ENCODE data around the gene SGMS2.

The SGMS2 gene

DNA sequence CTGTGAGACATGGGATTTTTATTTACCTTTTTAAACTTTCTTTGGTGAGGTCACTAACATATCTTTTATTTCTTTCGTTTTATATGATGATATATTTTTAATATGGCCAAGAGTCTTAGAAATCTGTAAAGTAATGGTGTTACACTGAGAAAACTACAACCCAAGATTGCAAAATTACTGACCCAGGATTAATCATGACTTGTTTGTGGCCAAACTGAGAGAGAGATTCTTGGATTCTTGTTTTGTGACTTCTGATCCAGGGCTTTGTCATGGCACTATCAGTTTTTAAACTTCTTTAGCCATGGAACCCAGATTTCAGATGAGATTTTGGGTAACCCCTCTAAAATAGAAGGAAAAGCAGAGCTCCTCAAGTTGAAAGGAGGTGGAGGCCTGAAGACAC lies 42.0 kb downstream of the SGMS2 start (continued):
- TF ChIP-seq, protein P1, sequence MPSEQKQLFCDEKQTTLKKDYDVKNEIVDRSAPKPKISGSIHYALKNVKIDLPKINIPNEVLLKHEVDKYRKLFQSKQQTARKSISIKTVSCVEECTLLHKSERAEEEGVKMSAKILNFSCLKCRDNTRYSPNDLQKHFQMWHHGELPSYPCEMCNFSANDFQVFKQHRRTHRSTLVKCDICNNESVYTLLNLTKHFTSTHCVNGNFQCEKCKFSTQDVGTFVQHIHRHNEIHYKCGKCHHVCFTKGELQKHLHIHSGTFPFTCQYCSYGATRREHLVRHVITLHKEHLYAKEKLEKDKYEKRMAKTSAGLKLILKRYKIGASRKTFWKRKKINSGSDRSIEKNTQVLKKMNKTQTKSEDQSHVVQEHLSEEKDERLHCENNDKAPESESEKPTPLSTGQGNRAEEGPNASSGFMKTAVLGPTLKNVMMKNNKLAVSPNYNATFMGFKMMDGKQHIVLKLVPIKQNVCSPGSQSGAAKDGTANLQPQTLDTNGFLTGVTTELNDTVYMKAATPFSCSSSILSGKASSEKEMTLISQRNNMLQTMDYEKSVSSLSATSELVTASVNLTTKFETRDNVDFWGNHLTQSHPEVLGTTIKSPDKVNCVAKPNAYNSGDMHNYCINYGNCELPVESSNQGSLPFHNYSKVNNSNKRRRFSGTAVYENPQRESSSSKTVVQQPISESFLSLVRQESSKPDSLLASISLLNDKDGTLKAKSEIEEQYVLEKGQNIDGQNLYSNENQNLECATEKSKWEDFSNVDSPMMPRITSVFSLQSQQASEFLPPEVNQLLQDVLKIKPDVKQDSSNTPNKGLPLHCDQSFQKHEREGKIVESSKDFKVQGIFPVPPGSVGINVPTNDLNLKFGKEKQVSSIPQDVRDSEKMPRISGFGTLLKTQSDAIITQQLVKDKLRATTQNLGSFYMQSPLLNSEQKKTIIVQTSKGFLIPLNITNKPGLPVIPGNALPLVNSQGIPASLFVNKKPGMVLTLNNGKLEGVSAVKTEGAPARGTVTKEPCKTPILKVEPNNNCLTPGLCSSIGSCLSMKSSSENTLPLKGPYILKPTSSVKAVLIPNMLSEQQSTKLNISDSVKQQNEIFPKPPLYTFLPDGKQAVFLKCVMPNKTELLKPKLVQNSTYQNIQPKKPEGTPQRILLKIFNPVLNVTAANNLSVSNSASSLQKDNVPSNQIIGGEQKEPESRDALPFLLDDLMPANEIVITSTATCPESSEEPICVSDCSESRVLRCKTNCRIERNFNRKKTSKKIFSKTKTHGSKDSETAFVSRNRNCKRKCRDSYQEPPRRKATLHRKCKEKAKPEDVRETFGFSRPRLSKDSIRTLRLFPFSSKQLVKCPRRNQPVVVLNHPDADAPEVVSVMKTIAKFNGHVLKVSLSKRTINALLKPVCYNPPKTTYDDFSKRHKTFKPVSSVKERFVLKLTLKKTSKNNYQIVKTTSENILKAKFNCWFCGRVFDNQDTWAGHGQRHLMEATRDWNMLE (tag by site-specific recombination; conservative IDR thresholded peaks at IDR 0.05; ENCODE audit: low read depth): no peak
- no peak for TF ChIP-seq ZNF311 (tag by site-specific recombination; IDR thresholded peaks at IDR 0.05; ENCODE audit: borderline replicate concordance)
- TF ChIP-seq ZNF426 (tag by site-specific recombination; IDR thresholded peaks at IDR 0.05): no peak
- no peak for TF ChIP-seq ZBTB1 (tag by site-specific recombination; IDR thresholded peaks at IDR 0.05)
- TF ChIP-seq ZNF404 (tag by site-specific recombination; IDR thresholded peaks at IDR 0.05): no peak
- TF ChIP-seq ZNF169 (tag by site-specific recombination; IDR thresholded peaks at IDR 0.05): no peak
- TF ChIP-seq ZNF658 (tag by site-specific recombination; IDR thresholded peaks at IDR 0.05): no peak
- no peak for TF ChIP-seq ZNF529 (tag by site-specific recombination; IDR thresholded peaks at IDR 0.05; ENCODE audit: insufficient replicate concordance)
- no peak for TF ChIP-seq ZNF280D (tag by site-specific recombination; IDR thresholded peaks at IDR 0.05)
- TF ChIP-seq RBAK (tag by site-specific recombination; IDR thresholded peaks at IDR 0.05): no peak

GRCh38 chr4:107870236-107870635 lies 45.5 kb downstream of the SGMS2 start:
- H3K27ac ChIP-seq (ENCODE audit: extremely low read depth, low read depth, low read length): no peak overlapping the region
- CTCF ChIA-PET: no interaction called here
- TF ChIP-seq ZFP41 (tag by site-specific recombination; IDR thresholded peaks at IDR 0.05; ENCODE audit: borderline replicate concordance): no peak
- no peak for TF ChIP-seq ZNF292 (tag by site-specific recombination; IDR thresholded peaks at IDR 0.05; ENCODE audit: borderline replicate concordance, low read depth)
- no peak for TF ChIP-seq ATF2 (tag by site-specific recombination; IDR thresholded peaks at IDR 0.05; ENCODE audit: low read depth)
- TF ChIP-seq ZBTB8A (tag by site-specific recombination; IDR thresholded peaks at IDR 0.05): no peak
- no peak for TF ChIP-seq KLF9 (tag by site-specific recombination; IDR thresholded peaks at IDR 0.05; ENCODE audit: low read depth)
- no peak for TF ChIP-seq ZNF366 (tag by site-specific recombination; conservative IDR thresholded peaks at IDR 0.05)
- no peak for TF ChIP-seq ZNF114 (tag by site-specific recombination; IDR thresholded peaks at IDR 0.05)
- no peak for TF ChIP-seq ZNF596 (tag by site-specific recombination; IDR thresholded peaks at IDR 0.05)
- TF ChIP-seq ZNF701 (tag by site-specific recombination; IDR thresholded peaks at IDR 0.05): no peak
- TF ChIP-seq ZNF155 (tag by site-specific recombination; IDR thresholded peaks at IDR 0.05): no peak
- no peak for TF ChIP-seq KLF16 (tag by site-specific recombination; IDR thresholded peaks at IDR 0.05)
- TF ChIP-seq, protein P2, sequence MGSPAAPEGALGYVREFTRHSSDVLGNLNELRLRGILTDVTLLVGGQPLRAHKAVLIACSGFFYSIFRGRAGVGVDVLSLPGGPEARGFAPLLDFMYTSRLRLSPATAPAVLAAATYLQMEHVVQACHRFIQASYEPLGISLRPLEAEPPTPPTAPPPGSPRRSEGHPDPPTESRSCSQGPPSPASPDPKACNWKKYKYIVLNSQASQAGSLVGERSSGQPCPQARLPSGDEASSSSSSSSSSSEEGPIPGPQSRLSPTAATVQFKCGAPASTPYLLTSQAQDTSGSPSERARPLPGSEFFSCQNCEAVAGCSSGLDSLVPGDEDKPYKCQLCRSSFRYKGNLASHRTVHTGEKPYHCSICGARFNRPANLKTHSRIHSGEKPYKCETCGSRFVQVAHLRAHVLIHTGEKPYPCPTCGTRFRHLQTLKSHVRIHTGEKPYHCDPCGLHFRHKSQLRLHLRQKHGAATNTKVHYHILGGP (tag by site-specific recombination; IDR thresholded peaks at IDR 0.05): no peak
- TF ChIP-seq ZNF555 (tag by site-specific recombination; conservative IDR thresholded peaks at IDR 0.05): no peak
- TF ChIP-seq, protein P3, sequence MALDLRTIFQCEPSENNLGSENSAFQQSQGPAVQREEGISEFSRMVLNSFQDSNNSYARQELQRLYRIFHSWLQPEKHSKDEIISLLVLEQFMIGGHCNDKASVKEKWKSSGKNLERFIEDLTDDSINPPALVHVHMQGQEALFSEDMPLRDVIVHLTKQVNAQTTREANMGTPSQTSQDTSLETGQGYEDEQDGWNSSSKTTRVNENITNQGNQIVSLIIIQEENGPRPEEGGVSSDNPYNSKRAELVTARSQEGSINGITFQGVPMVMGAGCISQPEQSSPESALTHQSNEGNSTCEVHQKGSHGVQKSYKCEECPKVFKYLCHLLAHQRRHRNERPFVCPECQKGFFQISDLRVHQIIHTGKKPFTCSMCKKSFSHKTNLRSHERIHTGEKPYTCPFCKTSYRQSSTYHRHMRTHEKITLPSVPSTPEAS (tag by site-specific recombination; IDR thresholded peaks at IDR 0.05): no peak
- no peak overlapping the region for H3K4me3 ChIP-seq (ENCODE audit: low read depth, low read length)
- peaks cover 3% of the 10 kb centered on the region; the same call in 1 of the 2 replicates for H3K4me1 ChIP-seq (ENCODE audit: control insufficient read depth, insufficient read depth, low read length)
- no peaks in the 10 kb centered on the region for H3K9me3 ChIP-seq (ENCODE audit: control insufficient read depth, insufficient read depth, low read depth, low read length)
- H3K36me3 ChIP-seq (ENCODE audit: control insufficient read depth in 2 of 2, insufficient read depth in 1 of 2, low read length in 2 of 2): no peaks in the 10 kb centered on the region
- POLR2A ChIA-PET: no interaction called here

Measured in HEK293 (cell line).